Measurements from ENCODE around the gene RAB40B. TPM values are rescaled to one million over a fixed set of nuclear protein-coding genes. Genes with fewer than 3 reads are reported as not detected.

The RAB40B gene
- total RNA-seq, 2 donors from 2014 or later, result 1.2 to 4.6 TPM

- Mint-ChIP-seq H3K36me3 (ENCODE audit: low read depth) (peaks cover 2% of the 10 kb centered on the region), H3K27me3 (ENCODE audit: insufficient read depth) (peaks cover 1% of the 10 kb centered on the region), H3K27ac (no peak overlapping the region), H3K4me1 (no peaks in the 10 kb centered on the region), H3K4me3 (no peak overlapping the region), H3K9me3 (peaks cover 4% of the 10 kb centered on the region)
- Histone ChIP-seq H3K4me1 (ENCODE audit: control insufficient read depth, insufficient read depth, low read length) (no peaks in the 10 kb centered on the region), H3K27me3 (ENCODE audit: control insufficient read depth, insufficient read depth, low read length, poor library complexity, severe bottlenecking) (no peaks in the 10 kb centered on the region), H3K27ac (ENCODE audit: low read depth, low read length) (no peak overlapping the region), H3K36me3 (ENCODE audit: control insufficient read depth, insufficient read depth, low read length) (no peaks in the 10 kb centered on the region), H3K9me3 (ENCODE audit: control insufficient read depth, low read length) (no peaks in the 10 kb centered on the region), H3K9ac (ENCODE audit: extremely low read depth, low read length, poor library complexity, severe bottlenecking) (no peak overlapping the region), H3K4me3 (ENCODE audit: low read length) (no peak overlapping the region)
- 84 to 85% methylated on average over 4 to 8 of the region's 8 CpGs for WGBS, 2 experiments (ENCODE audit: insufficient coverage in 1 of 2, insufficient read length in 1 of 2)
- no peak for DNase-seq
- TF ChIP-seq CTCF (conservative IDR thresholded peaks at IDR 0.05), result no peak
Observed at GRCh38 chr17:82689077-82689476, 9.4 kb downstream of the RAB40B start.

DNA sequence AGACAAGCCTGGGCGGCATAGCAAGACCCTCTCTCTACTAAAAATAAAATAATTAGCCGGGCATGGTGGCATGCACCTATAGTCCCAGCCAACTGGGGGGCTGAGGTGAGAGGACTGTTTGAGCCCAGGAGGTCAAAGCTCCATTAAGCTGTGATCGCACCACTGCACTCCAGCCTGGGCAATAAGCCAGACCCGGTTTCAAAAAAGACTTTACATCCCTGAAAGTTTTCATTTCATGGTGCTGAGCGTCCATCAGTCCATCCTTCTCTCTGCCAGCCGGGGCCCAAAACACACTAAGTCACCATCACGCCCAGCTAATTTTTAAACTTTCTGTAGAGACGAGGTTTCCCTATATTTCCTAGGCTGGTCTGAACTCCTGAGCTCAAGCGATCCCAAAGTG is 10.6 kb downstream of the RAB40B start:
- TF ChIP-seq CTCF (conservative IDR thresholded peaks at IDR 0.05), result no peak
- no peak overlapping the region for H3K9ac ChIP-seq (ENCODE audit: extremely low read depth, low read length, poor library complexity, severe bottlenecking)
- no peak for DNase-seq
- Mint-ChIP-seq H3K4me3 (no peak overlapping the region), H3K27ac (no peak overlapping the region), H3K27me3 (ENCODE audit: insufficient read depth) (no peaks in the 10 kb centered on the region), H3K36me3 (ENCODE audit: low read depth) (no peaks in the 10 kb centered on the region), H3K9me3 (peaks cover 1% of the 10 kb centered on the region), H3K4me1 (no peaks in the 10 kb centered on the region)
- WGBS, 2 experiments (ENCODE audit: insufficient coverage in 1 of 2, insufficient read length in 1 of 2), result 90 to 96% methylated on average over 9 of the region's 9 CpGs
- no peaks in the 10 kb centered on the region for H3K27me3 ChIP-seq (ENCODE audit: control insufficient read depth, insufficient read depth, low read length, poor library complexity, severe bottlenecking)
- no peaks in the 10 kb centered on the region for H3K36me3 ChIP-seq (ENCODE audit: control insufficient read depth, insufficient read depth, low read length)
- no peak overlapping the region for H3K4me3 ChIP-seq (ENCODE audit: low read length)
- no peaks in the 10 kb centered on the region for H3K4me1 ChIP-seq (ENCODE audit: control insufficient read depth, insufficient read depth, low read length)
- H3K27ac ChIP-seq (ENCODE audit: low read depth, low read length), result no peak overlapping the region
- H3K9me3 ChIP-seq (ENCODE audit: control insufficient read depth, low read length), result no peaks in the 10 kb centered on the region

- DNase-seq, result no peak
- no peak overlapping the region for H3K4me3 ChIP-seq (ENCODE audit: low read length)
- H3K4me3 Mint-ChIP-seq, result no peak overlapping the region
- 87 to 93% methylated on average over 9 to 10 of the region's 10 CpGs for WGBS, 2 experiments (ENCODE audit: insufficient coverage in 1 of 2, insufficient read length in 1 of 2)
- TF ChIP-seq CTCF (conservative IDR thresholded peaks at IDR 0.05), result no peak
- H3K4me1 ChIP-seq (ENCODE audit: control insufficient read depth, insufficient read depth, low read length), result no peaks in the 10 kb centered on the region
- H3K27ac Mint-ChIP-seq, result no peak overlapping the region
- peaks cover 2% of the 10 kb centered on the region for H3K9me3 Mint-ChIP-seq
- no peaks in the 10 kb centered on the region for H3K36me3 ChIP-seq (ENCODE audit: control insufficient read depth, insufficient read depth, low read length)
- H3K27me3 ChIP-seq (ENCODE audit: control insufficient read depth, insufficient read depth, low read length, poor library complexity, severe bottlenecking), result no peaks in the 10 kb centered on the region
- no peak overlapping the region for H3K27ac ChIP-seq (ENCODE audit: low read depth, low read length)
- no peaks in the 10 kb centered on the region for H3K36me3 Mint-ChIP-seq (ENCODE audit: low read depth)
- no peak overlapping the region for H3K9ac ChIP-seq (ENCODE audit: extremely low read depth, low read length, poor library complexity, severe bottlenecking)
- H3K9me3 ChIP-seq (ENCODE audit: control insufficient read depth, low read length), result no peaks in the 10 kb centered on the region
- no peaks in the 10 kb centered on the region for H3K4me1 Mint-ChIP-seq
- no peaks in the 10 kb centered on the region for H3K27me3 Mint-ChIP-seq (ENCODE audit: insufficient read depth)
Observed at GRCh38 chr17:82687375-82687861, 11.1 kb downstream of the RAB40B start.
